Muscle layer of duodenum (tissue), 2 donors: ENCODE measurements around the gene NEDD4.
A peak's percentile ranks its signal among the peaks of the same experiment; 100 is the strongest.
"Not testable (repeated sequence)": the region's sequence is repeated elsewhere in the genome, so short reads cannot be mapped to it uniquely, and the experiment has no call there.

ENCODE experiments used
- H3K27ac ChIP-seq: one replicate; pipeline ENCODE4 v1.7.0; 2013; ENCODE audit warnings: mild to moderate bottlenecking, low read length
- H3K27me3 ChIP-seq: one replicate; pipeline ENCODE4 v1.7.0; 2013; ENCODE audit warnings: low read depth, mild to moderate bottlenecking, control low read depth, low read length
- H3K36me3 ChIP-seq, 2 donors: one replicate each; pipeline ENCODE4 v1.7.0; 2013; ENCODE audit warnings: low read length in 2 of 2, control low read depth in 1 of 2, mild to moderate bottlenecking in 1 of 2; ENCODE audit not compliant: insufficient read depth in 2 of 2, control insufficient read depth in 1 of 2
- H3K4me1 ChIP-seq, 2 donors: one replicate each; pipeline ENCODE4 v1.7.0; 2013; ENCODE audit warnings: low read length in 2 of 2, mild to moderate bottlenecking in 2 of 2, control low read depth in 1 of 2, moderate library complexity in 1 of 2; ENCODE audit not compliant: insufficient read depth in 2 of 2, control insufficient read depth in 1 of 2
- H3K4me3 ChIP-seq, 2 donors: one replicate each; pipeline ENCODE4 v1.7.0; 2013; ENCODE audit warnings: low read length in 2 of 2, low read depth in 1 of 2, mild to moderate bottlenecking in 1 of 2
- H3K9me3 ChIP-seq, 2 donors: one replicate each; pipeline ENCODE4 v1.7.0; 2013; ENCODE audit warnings: low read length in 2 of 2, control low read depth in 1 of 2, mild to moderate bottlenecking in 1 of 2; ENCODE audit not compliant: control insufficient read depth in 1 of 2
- donor health status: healthy.

The NEDD4 gene

GRCh38 chr15:56003777-56004176 lies 10.4 kb upstream of the NEDD4 start:
- H3K27me3 ChIP-seq, H3K36me3 ChIP-seq, H3K27ac ChIP-seq, H3K4me1 ChIP-seq, H3K4me3 ChIP-seq, H3K9me3 ChIP-seq: not testable (repeated sequence)

DNA sequence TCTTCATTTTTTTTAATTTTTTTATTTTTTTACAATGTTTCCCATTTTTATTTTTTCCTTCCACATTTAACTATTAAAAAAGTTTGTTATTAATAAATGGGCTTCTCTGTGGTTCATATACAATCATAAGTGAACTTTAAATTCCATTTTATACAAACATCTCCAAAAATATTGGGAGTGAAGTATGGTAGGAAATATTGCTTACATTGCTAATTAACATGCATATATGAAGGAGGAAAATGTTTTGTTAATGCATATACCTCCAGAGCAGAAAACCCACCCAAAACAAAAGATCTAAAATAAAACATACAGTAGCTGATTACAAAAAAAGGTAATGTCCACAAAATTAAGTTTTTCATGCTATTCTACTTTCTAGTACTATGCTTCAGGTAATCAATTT lies 9.9 kb upstream of the NEDD4 start:
- not testable (repeated sequence) for H3K27ac ChIP-seq, H3K4me3 ChIP-seq, H3K27me3 ChIP-seq, H3K9me3 ChIP-seq, H3K4me1 ChIP-seq, H3K36me3 ChIP-seq

- H3K27ac ChIP-seq, result no peak overlapping the region
Observed at GRCh38 chr15:56001471-56002078, 8.2 kb upstream of the NEDD4 start.

GRCh38 chr15:55999658-56000057 lies 6.2 kb upstream of the NEDD4 start:
- no peak overlapping the region for H3K27ac ChIP-seq

More at GRCh38 chr15:56001471-56002078, 8.2 kb upstream of the NEDD4 start:
- no peaks in the 10 kb centered on the region for H3K9me3 ChIP-seq
- no peaks in the 10 kb centered on the region for H3K27me3 ChIP-seq
- no peaks in the 10 kb centered on the region for H3K36me3 ChIP-seq
- no peak overlapping the region for H3K4me3 ChIP-seq
- H3K4me1 ChIP-seq, result no peaks in the 10 kb centered on the region

DNA sequence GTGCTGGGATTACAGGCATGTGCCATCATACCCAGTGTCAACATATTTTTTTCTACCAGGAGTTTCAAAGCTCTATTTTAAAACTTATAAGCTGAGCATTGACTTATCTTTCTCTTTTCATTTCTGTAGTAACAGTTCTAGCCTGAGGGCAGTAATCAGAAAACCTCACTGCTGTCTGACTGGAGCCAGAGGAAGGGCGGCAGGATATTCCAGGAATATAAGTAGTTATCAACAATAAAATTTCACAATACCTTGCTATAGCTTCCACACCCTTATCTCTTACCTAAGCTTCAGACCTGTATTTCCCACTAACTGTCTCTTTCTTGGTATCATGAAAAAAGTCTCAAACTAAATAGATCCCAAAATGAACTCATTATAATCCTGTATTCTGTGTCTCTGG lies 5.1 kb upstream of the NEDD4 start:
- H3K36me3 ChIP-seq, result no peaks in the 10 kb centered on the region
- H3K27ac ChIP-seq, result no peak overlapping the region
- no peaks in the 10 kb centered on the region for H3K4me1 ChIP-seq
- H3K4me3 ChIP-seq, result no peak overlapping the region
- H3K27me3 ChIP-seq, result no peaks in the 10 kb centered on the region
- no peaks in the 10 kb centered on the region for H3K9me3 ChIP-seq

More at GRCh38 chr15:55999658-56000057, 6.2 kb upstream of the NEDD4 start:
- no peaks in the 10 kb centered on the region for H3K27me3 ChIP-seq
- no peaks in the 10 kb centered on the region for H3K36me3 ChIP-seq
- no peak overlapping the region for H3K4me3 ChIP-seq
- no peaks in the 10 kb centered on the region for H3K9me3 ChIP-seq
- no peaks in the 10 kb centered on the region for H3K4me1 ChIP-seq

DNA sequence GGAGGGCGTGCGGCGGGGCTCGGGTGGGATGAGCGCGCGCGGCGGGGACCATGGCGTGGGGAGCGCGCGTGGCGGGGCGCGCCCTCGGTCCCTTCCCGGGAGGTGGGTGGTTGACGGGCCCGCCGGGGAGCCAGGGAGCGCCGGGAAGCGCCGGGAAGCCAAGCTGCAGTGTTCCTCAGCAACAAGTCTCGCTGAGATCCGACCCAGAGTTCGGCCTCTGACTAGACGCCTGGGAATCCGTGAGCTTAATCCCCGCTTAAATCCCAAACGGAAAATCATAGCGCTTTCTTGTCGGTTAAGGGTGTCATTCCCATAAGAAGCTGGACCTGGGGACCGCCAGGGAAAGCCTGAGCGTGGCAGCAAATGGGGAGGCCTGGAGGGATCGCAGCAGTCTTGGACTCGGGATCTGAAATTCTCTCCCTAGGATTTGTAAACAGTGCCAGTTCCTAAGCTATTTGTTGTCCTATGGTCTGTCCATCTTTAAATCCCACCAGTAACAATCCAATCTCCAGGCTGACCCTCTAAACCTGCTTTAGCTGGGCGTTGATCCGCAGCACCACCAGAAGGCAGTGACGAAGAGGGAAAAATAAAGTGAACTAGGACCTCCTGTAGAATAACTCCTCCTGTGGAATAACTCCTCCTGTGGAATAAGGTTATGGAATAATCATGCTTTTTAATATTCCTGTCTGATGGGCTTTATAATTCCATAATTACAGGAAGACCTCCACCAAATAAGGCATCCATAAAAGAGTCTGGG lies 570 bp upstream of the NEDD4 start:
- H3K9me3 ChIP-seq, result no peaks in the 10 kb centered on the region
- H3K27me3 ChIP-seq, result no peaks in the 10 kb centered on the region
- H3K27ac ChIP-seq, result peak overlapping the region; percentile 80
- no peaks in the 10 kb centered on the region for H3K4me1 ChIP-seq
- H3K36me3 ChIP-seq, result no peaks in the 10 kb centered on the region
- peak overlapping the region; percentile 66 to 85 for H3K4me3 ChIP-seq

DNA sequence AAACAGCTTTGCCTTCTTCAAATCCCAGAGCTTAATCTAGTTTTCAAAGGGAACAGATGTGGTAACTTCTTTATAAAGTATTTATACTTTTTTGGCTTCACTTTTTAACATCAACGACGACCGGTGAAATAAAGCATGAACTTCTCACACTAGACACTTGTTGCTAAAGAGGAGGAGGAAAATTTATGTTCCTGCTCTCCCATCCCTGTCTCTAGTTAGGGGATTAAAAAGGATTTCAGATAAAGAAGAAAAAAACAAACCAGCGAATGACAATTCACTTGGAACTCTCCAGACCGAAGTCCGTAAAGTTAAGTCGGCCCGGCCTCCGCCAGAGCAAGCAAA lies 672 bp downstream of the NEDD4 start:
- Histone ChIP-seq H3K27ac (peak overlapping the region; percentile 70), H3K9me3 (no peaks in the 10 kb centered on the region), H3K4me1 (no peaks in the 10 kb centered on the region), H3K4me3 (peak overlapping the region; percentile 60 to 85), H3K36me3 (no peaks in the 10 kb centered on the region), H3K27me3 (no peaks in the 10 kb centered on the region)

DNA sequence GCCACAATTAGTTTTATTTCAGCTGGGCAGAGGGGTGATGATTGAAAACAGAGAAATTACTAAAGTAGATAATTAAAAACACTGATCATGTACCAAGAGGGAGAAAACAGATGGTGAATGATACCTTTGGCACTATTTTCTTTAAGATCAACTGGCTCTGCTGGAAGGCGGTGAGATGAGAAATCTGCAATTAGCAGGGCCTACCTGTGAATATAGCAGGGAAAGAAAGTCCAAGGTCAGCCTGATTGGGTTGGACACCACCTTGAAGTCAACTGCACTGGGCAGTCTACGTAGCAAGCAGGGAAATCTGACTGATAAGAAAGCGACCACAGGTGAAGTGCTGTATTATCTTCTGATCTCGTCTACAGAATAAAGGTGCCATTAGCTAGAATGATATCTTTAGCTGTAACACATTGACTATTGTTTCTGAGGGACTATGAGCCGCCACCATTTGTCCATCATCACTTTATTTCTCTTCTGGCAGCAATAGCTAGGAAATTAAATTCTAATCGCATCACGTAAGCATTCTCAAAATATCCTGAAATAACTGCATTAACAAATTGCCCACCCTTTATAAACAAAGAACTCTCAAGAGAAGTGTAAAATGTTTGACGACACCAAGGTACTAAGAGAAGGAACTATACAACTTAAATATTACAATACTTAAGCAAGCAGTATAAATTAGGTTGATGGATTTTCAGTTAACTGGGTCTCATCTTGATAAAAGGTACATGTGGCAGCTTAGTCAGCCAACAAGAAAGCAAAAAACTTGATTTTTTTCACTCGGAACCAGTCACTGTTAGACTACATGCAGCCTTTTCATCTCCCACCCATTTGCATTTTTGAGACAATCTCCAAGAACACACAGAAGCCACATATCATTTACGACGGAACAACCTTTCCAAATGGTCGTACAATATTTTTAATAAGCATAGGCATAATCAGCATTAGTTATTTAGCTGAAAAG lies 1.3 kb downstream of the NEDD4 start:
- Histone ChIP-seq H3K4me1 (no peaks in the 10 kb centered on the region), H3K27ac (peak overlapping the region; percentile 70), H3K27me3 (no peaks in the 10 kb centered on the region), H3K4me3 (peak overlapping the region; percentile 60 to 85), H3K36me3 (no peaks in the 10 kb centered on the region), H3K9me3 (no peaks in the 10 kb centered on the region)

GRCh38 chr15:55990998-55991397 lies 2.4 kb downstream of the NEDD4 start:
- H3K36me3 ChIP-seq, result no peaks in the 10 kb centered on the region
- no peak overlapping the region for H3K4me3 ChIP-seq
- no peaks in the 10 kb centered on the region for H3K27me3 ChIP-seq
- H3K27ac ChIP-seq, result no peak overlapping the region
- no peaks in the 10 kb centered on the region for H3K4me1 ChIP-seq
- H3K9me3 ChIP-seq, result no peaks in the 10 kb centered on the region

DNA sequence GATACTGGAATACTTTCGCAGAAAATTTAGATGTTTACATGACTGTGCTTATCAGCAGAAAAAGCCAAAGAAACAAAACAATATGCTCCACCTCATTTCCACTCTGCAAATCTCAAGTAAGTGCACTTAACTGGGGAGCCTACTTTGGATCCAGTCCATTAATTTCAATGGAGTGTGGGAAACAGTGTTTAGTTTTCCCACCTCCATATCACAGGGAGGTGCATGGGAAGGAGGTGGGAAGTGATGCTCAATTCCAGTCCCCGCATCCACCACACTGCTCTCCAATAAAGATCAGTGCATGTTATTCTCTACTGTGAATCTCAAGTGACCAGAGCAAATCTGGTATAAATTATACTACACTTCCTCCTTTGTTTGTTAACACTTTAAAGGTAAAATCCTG lies 2.9 kb downstream of the NEDD4 start:
- H3K36me3 ChIP-seq, result no peaks in the 10 kb centered on the region
- H3K4me1 ChIP-seq, result no peaks in the 10 kb centered on the region
- H3K27me3 ChIP-seq, result no peaks in the 10 kb centered on the region
- no peak overlapping the region for H3K4me3 ChIP-seq
- no peaks in the 10 kb centered on the region for H3K9me3 ChIP-seq
- H3K27ac ChIP-seq, result no peak overlapping the region

DNA sequence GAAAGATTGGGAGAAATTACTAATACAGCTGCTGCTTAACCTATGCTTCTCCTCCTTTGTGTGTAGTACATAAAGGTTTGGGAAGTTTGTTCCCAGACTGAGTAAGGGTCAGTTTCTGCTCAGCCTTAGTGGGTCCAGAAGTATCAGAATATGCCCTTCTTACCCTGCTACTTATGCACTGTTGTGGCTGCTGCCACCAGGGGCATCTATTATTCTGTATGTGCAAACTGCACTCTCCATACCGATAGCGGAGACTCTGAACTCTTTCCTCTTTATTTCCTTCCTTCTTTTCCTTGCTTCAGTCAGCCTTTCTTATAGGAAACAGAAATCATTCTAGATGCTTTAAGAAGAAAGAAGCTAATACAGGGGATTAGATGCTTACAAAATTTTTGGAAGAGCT lies 4.0 kb downstream of the NEDD4 start:
- Histone ChIP-seq H3K4me3 (no peak overlapping the region), H3K27ac (no peak overlapping the region), H3K9me3 (no peaks in the 10 kb centered on the region), H3K27me3 (no peaks in the 10 kb centered on the region), H3K36me3 (no peaks in the 10 kb centered on the region), H3K4me1 (no peaks in the 10 kb centered on the region)
